Right lobe of liver (tissue), 6 donors: ENCODE measurements around the gene CDH16. TPM values are rescaled to one million over a fixed set of nuclear protein-coding genes. Genes with fewer than 3 reads are reported as not detected.

Source experiments
- ATAC-seq, 4 donors: fragments of 200-7000 bp; cut with Tn5 transposase; one replicate each; pipeline ENCODE4 v1.9.1; 2020; ENCODE audit warnings: mild to moderate bottlenecking in 4 of 4, moderate library complexity in 4 of 4
- DNase-seq, 3 donors: peaks; one replicate each; pipeline ENCODE4 v3.0.0-alpha.2; 2020
- H3K27ac ChIP-seq, 3 donors: fragments of 200-600 bp; one replicate each; pipeline ENCODE4 v1.8.0; 2022
- H3K27me3 ChIP-seq, 2 donors: fragments of 200-600 bp; one replicate each; pipeline ENCODE4 v1.8.0; 2022
- H3K36me3 ChIP-seq, 4 donors: fragments of 200-600 bp; sonication (generic) in 1 of 4; one replicate each; pipeline versions ENCODE4 v1.5.1 to v1.8.0; 2017 to 2022; ENCODE audit warnings: control low read depth in 1 of 4
- H3K4me1 ChIP-seq, 4 donors: fragments of 200-600 bp; sonication (generic) in 1 of 4; one replicate each; pipeline versions ENCODE4 v1.5.1 to v1.8.0; 2017 to 2022; ENCODE audit warnings: control low read depth in 1 of 4
- H3K4me3 ChIP-seq, 3 donors: fragments of 200-600 bp; one replicate each; pipeline ENCODE4 v1.8.0; 2022
- H3K9me3 ChIP-seq, 4 donors: fragments of 200-600 bp; sonication (generic) in 1 of 4; one replicate each; pipeline versions ENCODE4 v1.5.1 to v1.8.0; 2017 to 2022; ENCODE audit warnings: control low read depth in 1 of 4
- CTCF ChIP-seq, 4 donors: fragments of 200-600 bp in 3 of 4; fragments of 450-650 bp in 1 of 4; IDR thresholded peaks; one replicate each; pipeline versions ENCODE4 v1.5.1 to v1.8.0; 2016 to 2022; ENCODE audit warnings: antibody characterized with exemption in 4 of 4, mild to moderate bottlenecking in 2 of 4
- POLR2A ChIP-seq: fragments of 450-650 bp; IDR thresholded peaks from one replicate; pipeline ENCODE4 v1.6.1; 2017; ENCODE audit warnings: antibody characterized with exemption, mild to moderate bottlenecking
- WGBS: methylation state at CpG from one replicate; pipeline ENCODE4 v1.1.6; 2018; ENCODE audit warnings: low coverage, low lambda C conversion rate; ENCODE audit not compliant: insufficient coverage; ENCODE audit errors: missing lambda C conversion rate; 5-methylcytosine and 5-hydroxymethylcytosine counted together
- intact Hi-C, 2 donors: fragments of 100-400 bp; cut with DNase I; formaldehyde crosslinking; loops; one replicate each; pipeline versions ENCODE4 v1.11.2 to v1.14.1; 2022
- total RNA-seq, 6 experiments: library from RNA; depleted of rRNA in 2 of 6; stranded (reverse); fragments of >200 nt in 2 of 6; fragmentation: NEBNext Ultra II Directional in 3 of 6; extraction: Animal tissue kit (Norgen Biotek cat#: 25700) in 3 of 6; gene quantifications; one replicate each; pipeline versions ENCODE4 v1.1.0 to v1.2.4, GENCODE V29; 2016 to 2023
- donor health status: DM: no; HTN: yes; CAD: no.
- donor health status: DM: no; HTN: no; CAD: no.
- donor health status: DM: no; HTN: no; CAD: no.
- donor health status: DM: no; HTN: yes; CAD: no.
- donor health status: DM: no; HTN: yes; CAD: no.

CDH16 gene
- total RNA-seq, 6 experiments from 2014 or later = 0.07 to 0.47 (median 0.22) TPM; not detected in 2

GRCh38 chr16:66890799-66891198, 27.9 kb downstream of the CDH16 start:
- Histone ChIP-seq H3K27me3 (no peaks in the 10 kb centered on the region), H3K9me3 (no peaks in the 10 kb centered on the region), H3K36me3 (peaks cover 0 to 10% (median 0%) of the 10 kb centered on the region in 4 donors), H3K27ac (no peak overlapping the region), H3K4me1 (peaks cover 0 to 4% (median 0%) of the 10 kb centered on the region in 4 donors), H3K4me3 (no peak overlapping the region)
- 38% methylated on average over 2 of the region's 2 CpGs for WGBS
- no peak for TF ChIP-seq CTCF (IDR thresholded peaks at IDR 0.05)
- TF ChIP-seq POLR2A = no peak
- no peak for DNase-seq
- peak in 2 of 4 donors; percentile 24 to 26 for ATAC-seq
- intact Hi-C loops = no loop called here

GRCh38 chr16:66889622-66890021, 29.1 kb downstream of the CDH16 start:
- no peak for TF ChIP-seq POLR2A
- TF ChIP-seq CTCF (IDR thresholded peaks at IDR 0.05) = no peak
- Histone ChIP-seq H3K27me3 (no peaks in the 10 kb centered on the region), H3K4me3 (no peak overlapping the region), H3K9me3 (no peaks in the 10 kb centered on the region), H3K4me1 (peaks cover 0 to 4% (median 0%) of the 10 kb centered on the region in 4 donors), H3K27ac (no peak overlapping the region), H3K36me3 (peaks cover 0 to 22% (median 2%) of the 10 kb centered on the region in 4 donors)
- intact Hi-C loops = no loop called here
- 87% methylated on average over 4 of the region's 4 CpGs for WGBS
- DNase-seq = no peak
- no peak for ATAC-seq

DNA sequence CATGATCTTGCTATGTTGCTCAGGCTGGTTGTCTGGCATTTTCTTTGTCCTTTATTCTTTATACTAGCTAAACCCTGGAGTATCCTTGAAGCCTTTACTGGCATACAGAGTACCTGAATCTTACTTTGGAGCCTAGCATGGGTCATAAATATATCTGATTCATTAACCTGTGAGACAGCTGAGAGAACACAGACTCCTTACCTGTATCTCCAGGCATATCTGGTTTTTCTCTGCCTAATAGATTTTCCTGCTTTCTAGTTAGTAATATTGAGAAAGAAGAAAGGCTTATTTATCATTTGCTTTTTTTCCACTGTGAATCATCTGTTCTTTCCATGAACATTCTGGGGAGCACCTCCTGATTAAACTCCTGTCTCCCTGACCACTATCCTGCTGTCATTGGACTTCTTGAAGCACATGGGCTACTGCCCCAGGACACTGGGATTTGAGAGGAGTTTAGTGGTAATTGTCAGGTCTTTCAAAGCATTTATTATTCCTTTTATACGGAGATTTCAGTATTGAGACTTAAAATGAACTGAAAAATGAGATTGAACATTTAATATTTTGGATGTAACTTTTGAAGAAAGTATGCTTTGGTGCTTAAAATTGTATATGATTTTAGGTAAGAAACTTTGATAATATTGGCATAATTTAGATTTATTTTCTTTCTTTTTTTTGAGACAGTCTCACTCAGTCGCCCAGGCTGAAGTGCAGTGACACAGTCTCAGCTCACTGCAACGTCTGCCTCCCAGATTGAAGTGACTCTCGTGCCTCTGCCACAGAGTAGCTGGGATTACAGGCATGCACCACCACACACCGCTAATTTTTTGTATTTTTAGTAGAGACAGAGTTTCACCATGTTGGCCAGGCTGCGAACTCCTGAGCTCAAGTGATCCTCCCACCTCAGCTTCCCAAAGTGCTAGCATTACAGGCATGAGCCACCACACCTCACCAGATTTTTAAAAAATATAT, 29.8 kb downstream of the CDH16 start:
- Histone ChIP-seq H3K9me3 (no peaks in the 10 kb centered on the region), H3K27me3 (no peaks in the 10 kb centered on the region), H3K4me1 (peaks cover 0 to 4% (median 0%) of the 10 kb centered on the region in 4 donors), H3K4me3 (no peak overlapping the region), H3K36me3 (peaks cover 0 to 28% (median 2%) of the 10 kb centered on the region in 4 donors), H3K27ac (no peak overlapping the region)
- ATAC-seq (no peak), DNase-seq (no peak)
- TF ChIP-seq POLR2A (no peak), CTCF (IDR thresholded peaks at IDR 0.05) (no peak)
- WGBS = 97% methylated on average over 6 of the region's 6 CpGs
- intact Hi-C loops = no loop called here

DNA sequence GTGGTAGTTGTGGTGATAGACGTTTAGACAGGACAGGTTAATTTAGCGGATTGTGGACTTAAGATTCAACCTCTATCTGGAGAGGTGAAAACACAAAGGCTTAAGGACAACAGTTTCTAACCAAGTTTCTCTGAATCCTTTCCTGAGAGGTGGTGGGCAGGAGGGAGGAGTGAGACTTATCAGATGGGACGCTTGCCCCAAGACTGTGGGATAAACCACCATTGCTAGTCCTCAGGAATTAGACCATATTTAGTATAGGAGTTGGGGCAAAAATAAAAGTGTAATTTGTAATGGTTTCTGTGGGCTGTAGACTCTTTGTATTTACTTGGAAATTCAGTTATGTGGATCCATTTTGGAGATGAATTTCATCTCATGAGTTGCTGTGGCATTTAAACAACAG, 31.8 kb downstream of the CDH16 start:
- H3K36me3 ChIP-seq = peaks cover 0 to 28% (median 2%) of the 10 kb centered on the region in 4 donors
- WGBS = 71% methylated on average over 3 of the region's 3 CpGs
- TF ChIP-seq POLR2A = no peak
- no peak for TF ChIP-seq CTCF (IDR thresholded peaks at IDR 0.05)

More for the DNA sequence above, 31.8 kb downstream of the CDH16 start:
- intact Hi-C loops = no loop called here
- Histone ChIP-seq H3K9me3 (no peaks in the 10 kb centered on the region), H3K27me3 (no peaks in the 10 kb centered on the region), H3K4me3 (no peak overlapping the region), H3K4me1 (peaks cover 0 to 10% (median 0%) of the 10 kb centered on the region in 4 donors), H3K27ac (no peak overlapping the region)
- DNase-seq (no peak), ATAC-seq (no peak)
